Ascending aorta (tissue), 2 donors: ENCODE data around the gene TIMM17A. TPM values are rescaled to one million over a fixed set of nuclear protein-coding genes. Genes with fewer than 3 reads are reported as not detected.

Source experiments
- DNase-seq, 2 donors: peaks; one replicate each; pipeline ENCODE4 v3.0.0-alpha.2; 2019; ENCODE audit warnings: low spot score in 2 of 2
- H3K27ac ChIP-seq, 2 donors: fragments of 200-600 bp; sonication (generic); one replicate each; pipeline ENCODE4 v1.5.1; 2016 to 2017; ENCODE audit warnings: mild to moderate bottlenecking in 1 of 2
- H3K27me3 ChIP-seq: fragments of 200-600 bp; sonication (generic); one replicate; pipeline ENCODE4 v1.5.1; 2017
- H3K36me3 ChIP-seq, 2 donors: fragments of 200-600 bp; sonication (generic); one replicate each; pipeline ENCODE4 v1.5.1; 2016
- H3K4me1 ChIP-seq, 2 donors: fragments of 200-600 bp; sonication (generic); one replicate each; pipeline ENCODE4 v1.5.1; 2016 to 2017; ENCODE audit warnings: mild to moderate bottlenecking in 1 of 2
- H3K4me3 ChIP-seq, 2 donors: fragments of 200-600 bp; sonication (generic); one replicate each; pipeline ENCODE4 v1.5.1; 2016 to 2017; ENCODE audit warnings: mild to moderate bottlenecking in 1 of 2
- H3K9me3 ChIP-seq, 2 donors: fragments of 200-600 bp; sonication (generic); one replicate each; pipeline ENCODE4 v1.5.1; 2016
- CTCF ChIP-seq, 3 experiments: fragments of 200-600 bp in 2 of 3; fragments of 450-650 bp in 1 of 3; sonication (generic) in 2 of 3; IDR thresholded peaks; one replicate each; pipeline ENCODE4 v1.5.1; 2016 to 2019; ENCODE audit warnings: antibody characterized with exemption in 3 of 3, mild to moderate bottlenecking in 1 of 3, moderate library complexity in 1 of 3
- intact Hi-C: fragments of 100-400 bp; cut with DNase I; formaldehyde crosslinking; loops from one replicate; pipeline ENCODE4 v1.15.1; 2023
- total RNA-seq: library from RNA; depleted of rRNA; stranded (reverse); fragments of >200 nt; gene quantifications from one replicate; pipeline ENCODE4 v1.1.0, GENCODE V29; 2016

The TIMM17A gene
- total RNA-seq, 1 donor from 2014 or later, result 7.9 TPM

DNA sequence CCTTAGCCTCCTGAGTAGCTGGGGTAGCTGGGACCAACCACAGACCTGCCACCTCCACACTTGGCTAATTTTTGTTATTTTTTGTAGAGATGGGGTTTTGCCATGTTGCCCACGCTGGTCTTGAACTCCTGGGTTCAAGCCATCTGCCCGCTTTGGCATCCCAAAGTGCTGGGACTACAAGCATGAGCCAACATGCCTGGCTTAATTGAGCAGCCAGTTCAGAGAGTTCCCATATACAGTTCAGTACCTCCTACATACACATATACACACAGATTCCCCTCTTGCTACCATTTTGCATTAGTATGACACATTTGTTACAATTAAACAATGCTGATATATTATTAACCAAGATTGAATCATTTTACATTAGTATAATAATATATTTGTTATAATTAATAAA lies 30.1 kb downstream of the TIMM17A start:
- peaks cover 13 to 15% of the 10 kb centered on the region in 2 donors for H3K36me3 ChIP-seq
- H3K4me1 ChIP-seq, result peaks cover 0 to 10% of the 10 kb centered on the region in 2 donors
- no peak for DNase-seq
- H3K27me3 ChIP-seq, result no peaks in the 10 kb centered on the region
- H3K9me3 ChIP-seq, result no peaks in the 10 kb centered on the region
- no peak overlapping the region for H3K27ac ChIP-seq
- TF ChIP-seq CTCF (IDR thresholded peaks at IDR 0.05), result no peak
- intact Hi-C loops, result no loop called here
- no peak overlapping the region for H3K4me3 ChIP-seq

DNA sequence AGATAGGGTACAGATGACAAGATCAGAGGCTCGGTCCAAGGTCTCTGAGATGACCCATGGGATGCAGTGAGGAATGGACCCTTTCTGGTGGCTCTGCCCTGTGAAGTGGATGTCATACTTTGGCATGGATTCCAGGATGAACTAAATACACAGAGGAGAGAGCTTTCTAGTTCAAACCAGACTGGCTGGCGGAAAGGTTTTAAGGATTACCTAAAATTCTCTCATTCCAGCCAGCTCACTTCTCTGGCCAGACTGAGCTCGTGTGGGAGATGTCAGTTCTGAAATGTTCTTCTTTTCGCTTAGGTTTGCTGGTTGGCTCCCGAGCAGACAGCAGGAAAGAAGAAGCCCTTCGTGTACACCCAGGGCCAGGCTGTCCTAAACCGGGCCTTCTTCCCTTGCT lies 33.3 kb downstream of the TIMM17A start:
- H3K9me3 ChIP-seq, result no peaks in the 10 kb centered on the region
- no peak for TF ChIP-seq CTCF (IDR thresholded peaks at IDR 0.05)
- peak in 1 of 2 donors; percentile 33 for DNase-seq
- H3K36me3 ChIP-seq, result peaks cover 38 to 47% of the 10 kb centered on the region in 2 donors
- H3K4me1 ChIP-seq, result peaks cover 0 to 7% of the 10 kb centered on the region in 2 donors
- no peak overlapping the region for H3K4me3 ChIP-seq
- intact Hi-C loops, result no loop called here
- H3K27ac ChIP-seq, result no peak overlapping the region
- no peaks in the 10 kb centered on the region for H3K27me3 ChIP-seq

DNA sequence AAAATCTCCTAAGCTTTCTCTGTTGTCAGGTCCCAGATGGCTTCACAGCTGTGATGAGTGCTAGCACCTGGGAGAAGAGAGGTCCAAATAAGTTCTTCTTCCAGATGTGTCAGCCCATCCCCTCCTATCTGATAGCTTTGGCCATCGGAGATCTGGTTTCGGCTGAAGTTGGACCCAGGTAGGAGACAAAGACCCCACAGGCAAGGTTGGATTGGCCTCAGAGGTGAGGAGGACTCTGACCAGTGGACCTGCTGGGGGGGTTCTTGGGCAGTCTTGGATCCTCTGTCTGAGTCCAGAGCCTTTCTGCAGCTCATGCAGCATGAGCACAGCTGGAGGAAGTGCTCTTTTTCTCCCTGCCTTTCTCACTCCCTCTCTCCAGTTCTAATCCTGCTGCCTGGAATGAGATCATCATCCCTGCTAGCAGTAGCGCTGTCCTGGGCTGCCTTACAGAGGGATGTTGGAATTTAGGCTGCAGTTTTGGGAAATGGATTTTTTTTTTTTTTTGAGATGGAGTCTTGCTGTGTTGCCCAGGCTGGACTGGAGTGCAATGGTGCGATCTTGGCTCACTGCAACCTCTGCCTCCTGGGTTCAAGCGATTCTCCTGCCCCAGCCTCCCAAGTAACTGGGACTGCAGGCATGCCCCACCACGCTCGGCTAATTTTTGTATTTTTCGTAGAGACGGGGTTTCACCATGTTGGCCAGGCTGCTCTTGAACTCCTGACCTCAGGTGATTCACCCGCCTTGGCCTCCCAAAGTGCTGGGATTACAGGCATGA lies 34.2 kb downstream of the TIMM17A start:
- Histone ChIP-seq H3K4me1 (no peaks in the 10 kb centered on the region), H3K36me3 (peaks cover 41 to 56% of the 10 kb centered on the region in 2 donors), H3K27ac (no peak overlapping the region), H3K27me3 (no peaks in the 10 kb centered on the region), H3K4me3 (no peak overlapping the region), H3K9me3 (no peaks in the 10 kb centered on the region)
- no peak for TF ChIP-seq CTCF (IDR thresholded peaks at IDR 0.05)
- DNase-seq, result peak in 1 of 2 donors; percentile 39
- intact Hi-C loops, result no loop called here

DNA sequence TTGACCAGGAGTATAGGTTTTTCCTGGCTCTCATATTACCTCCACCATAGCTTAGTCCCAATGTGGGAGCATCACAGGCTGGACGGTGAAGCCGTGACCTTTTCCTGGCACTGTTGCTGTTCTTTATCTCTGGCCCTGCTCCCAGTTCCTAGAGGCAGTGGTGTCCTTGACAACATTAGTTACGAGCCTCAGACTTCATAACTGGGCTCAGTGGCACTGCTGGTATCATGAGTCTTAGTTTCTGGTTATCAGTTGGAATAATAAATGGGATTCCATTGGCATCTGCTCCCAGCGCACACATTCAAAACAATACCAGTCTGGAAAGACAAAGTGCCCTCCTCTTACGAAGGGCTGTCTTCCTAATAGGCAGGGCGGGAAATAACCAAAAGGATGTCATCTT lies 35.1 kb downstream of the TIMM17A start:
- H3K36me3 ChIP-seq, result peaks cover 41 to 60% of the 10 kb centered on the region in 2 donors
- H3K4me1 ChIP-seq, result no peaks in the 10 kb centered on the region
- H3K27ac ChIP-seq, result no peak overlapping the region
- no peak for TF ChIP-seq CTCF (IDR thresholded peaks at IDR 0.05)
- no peak overlapping the region for H3K4me3 ChIP-seq
- H3K9me3 ChIP-seq, result no peaks in the 10 kb centered on the region
- DNase-seq, result no peak
- no peaks in the 10 kb centered on the region for H3K27me3 ChIP-seq
- intact Hi-C loops, result no loop called here

DNA sequence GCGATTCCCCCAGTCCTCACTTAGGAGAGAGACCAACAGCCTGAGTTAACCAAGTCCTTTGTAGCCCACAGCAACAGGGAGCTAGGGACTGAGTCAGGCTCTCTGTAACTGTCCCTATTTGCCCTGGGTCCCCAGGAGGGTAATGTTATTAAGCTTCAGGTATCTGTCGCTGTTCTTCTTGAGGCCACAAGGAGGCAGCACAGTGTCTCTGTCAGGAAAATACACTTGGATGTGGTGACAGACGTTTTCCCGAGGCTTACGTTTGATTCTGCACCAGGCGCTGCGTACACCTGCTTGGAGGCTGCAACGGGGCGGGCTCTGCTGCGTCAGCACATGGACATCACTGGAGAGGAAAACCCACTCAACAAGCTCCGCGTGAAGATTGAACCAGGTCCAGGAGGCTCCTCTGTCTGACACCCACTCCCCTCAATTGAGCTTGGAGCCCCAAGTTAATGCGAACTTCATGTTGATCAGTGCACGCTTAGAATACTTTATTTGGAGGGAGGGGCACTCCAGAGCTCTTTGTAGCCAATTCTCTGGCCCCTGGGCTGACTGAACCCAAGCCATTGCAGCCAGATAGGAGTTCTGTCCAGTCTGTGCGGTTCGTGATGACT lies 44.4 kb downstream of the TIMM17A start:
- Histone ChIP-seq H3K4me3 (no peak overlapping the region), H3K9me3 (no peaks in the 10 kb centered on the region), H3K4me1 (no peaks in the 10 kb centered on the region), H3K27ac (no peak overlapping the region), H3K27me3 (no peaks in the 10 kb centered on the region), H3K36me3 (peaks cover 59 to 85% of the 10 kb centered on the region in 2 donors)
- TF ChIP-seq CTCF (IDR thresholded peaks at IDR 0.05), result peak; percentile 53 to 74 (median 71)
- no peak for DNase-seq
- intact Hi-C loops, result no loop called here
